HG03457 (cell line): Measurements from ENCODE around the gene FZD10.

Experiments used
- ATAC-seq: cut with Tn5 transposase; IDR thresholded peaks from one replicate; pipeline ENCODE4 v1.9.1; 2021; ENCODE audit warnings: moderate number of reproducible peaks; ENCODE audit not compliant: unreplicated experiment

Gene FZD10

DNA sequence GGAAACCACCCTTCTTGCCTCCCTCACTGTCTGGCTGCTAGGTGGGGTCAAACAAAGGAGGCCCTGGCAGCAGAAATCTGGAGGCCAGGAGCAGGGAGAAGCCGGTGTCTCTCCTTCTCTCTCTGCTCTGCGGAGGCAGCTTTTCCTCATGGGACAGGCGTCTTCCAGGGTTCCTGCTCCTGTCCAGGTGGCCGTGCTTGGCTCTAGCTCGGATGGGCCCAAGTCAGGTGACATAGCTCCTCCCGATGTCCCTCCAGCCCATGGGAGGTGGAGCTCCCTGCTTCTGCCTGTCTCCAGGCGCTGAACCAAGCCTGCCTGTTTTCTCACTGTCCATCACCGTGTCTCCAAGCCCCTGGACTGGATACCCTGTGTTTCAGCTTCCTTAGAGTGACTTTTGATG, 30.5 kb upstream of the FZD10 start:
- ATAC-seq = no peak

DNA sequence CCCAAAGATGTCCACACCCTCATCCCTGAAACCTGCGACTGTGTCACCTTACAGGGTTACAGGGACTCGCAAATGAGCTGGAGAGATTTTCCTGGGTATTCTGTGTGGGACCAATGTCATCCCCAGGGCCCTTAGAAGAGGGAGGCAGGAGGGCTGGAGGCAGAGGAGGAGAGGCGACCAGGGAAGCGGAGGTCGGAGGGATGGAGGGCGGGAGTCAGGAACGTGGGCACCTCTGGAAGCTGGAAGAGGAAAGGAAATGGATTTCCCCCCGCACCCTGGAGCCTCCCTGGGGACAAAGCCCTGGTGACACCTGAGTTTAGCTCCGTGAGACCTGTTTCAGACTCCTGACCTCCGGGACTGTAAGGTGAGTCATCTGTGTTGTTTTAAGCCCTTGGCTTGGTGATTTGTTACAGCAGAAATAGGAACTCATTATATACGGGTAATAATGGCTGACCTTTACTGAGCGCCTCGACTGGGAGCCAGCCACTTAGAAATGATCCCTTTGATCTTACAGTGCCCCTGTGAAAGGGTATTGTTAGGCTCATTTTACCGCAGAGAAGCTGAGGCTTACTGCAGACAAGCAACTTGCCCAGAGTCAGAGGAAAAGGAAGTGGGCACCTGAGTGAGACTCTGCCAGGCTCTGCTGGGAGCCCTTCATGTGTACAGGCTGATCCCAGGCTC, 29.3 kb upstream of the FZD10 start:
- no peak for ATAC-seq

DNA sequence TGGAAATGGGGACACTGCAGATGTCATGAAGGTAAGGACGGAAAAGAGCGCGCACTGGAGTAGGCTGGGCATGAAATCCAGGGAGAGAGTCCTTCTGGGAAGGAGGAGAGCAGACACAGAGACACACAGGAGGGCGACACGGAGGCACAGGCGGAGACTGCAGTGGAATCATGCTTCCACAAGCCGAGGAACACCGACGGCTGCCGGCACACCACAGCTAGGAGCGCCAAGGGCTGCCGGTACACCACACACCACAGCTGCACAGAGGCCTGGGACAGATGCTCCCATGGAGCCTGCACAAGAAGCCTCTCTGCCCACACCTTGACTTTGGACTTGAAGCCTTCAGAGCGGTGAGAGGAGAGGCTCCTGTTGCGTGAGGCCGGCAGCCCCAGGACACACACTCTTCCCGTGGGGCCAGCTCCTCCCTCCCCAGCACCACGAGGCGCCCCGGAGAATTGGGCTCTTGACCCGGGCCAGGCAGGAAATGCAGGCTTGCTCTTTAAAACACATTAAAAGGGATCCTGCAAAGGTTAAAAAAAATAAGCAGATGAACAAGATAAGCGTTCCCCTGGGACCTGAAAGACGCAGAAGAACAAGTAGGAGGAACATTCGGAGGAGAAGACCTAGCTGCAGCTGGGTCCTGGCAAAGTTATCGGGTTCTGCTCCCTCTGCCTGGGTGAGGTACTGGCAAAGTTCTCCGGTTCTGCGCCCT, 28.3 kb upstream of the FZD10 start:
- ATAC-seq = no peak

DNA sequence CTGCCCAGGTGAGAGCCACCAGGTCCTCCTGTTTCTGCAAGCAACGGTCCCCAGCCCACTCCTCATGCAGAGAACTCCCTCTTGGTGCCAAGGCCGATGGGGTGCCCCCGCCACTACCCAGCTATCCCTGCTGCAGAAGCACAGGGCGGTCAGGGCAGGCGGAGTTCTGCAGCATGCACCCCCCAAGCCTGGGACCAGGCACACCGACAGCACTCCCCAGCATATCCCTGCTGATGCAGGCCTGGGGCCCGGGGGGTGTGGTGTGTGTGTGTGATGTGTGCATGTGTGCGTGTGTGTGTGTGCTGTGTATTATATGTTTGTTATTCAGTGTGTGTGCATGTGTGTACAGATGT, 27.7 kb upstream of the FZD10 start:
- ATAC-seq = no peak

DNA sequence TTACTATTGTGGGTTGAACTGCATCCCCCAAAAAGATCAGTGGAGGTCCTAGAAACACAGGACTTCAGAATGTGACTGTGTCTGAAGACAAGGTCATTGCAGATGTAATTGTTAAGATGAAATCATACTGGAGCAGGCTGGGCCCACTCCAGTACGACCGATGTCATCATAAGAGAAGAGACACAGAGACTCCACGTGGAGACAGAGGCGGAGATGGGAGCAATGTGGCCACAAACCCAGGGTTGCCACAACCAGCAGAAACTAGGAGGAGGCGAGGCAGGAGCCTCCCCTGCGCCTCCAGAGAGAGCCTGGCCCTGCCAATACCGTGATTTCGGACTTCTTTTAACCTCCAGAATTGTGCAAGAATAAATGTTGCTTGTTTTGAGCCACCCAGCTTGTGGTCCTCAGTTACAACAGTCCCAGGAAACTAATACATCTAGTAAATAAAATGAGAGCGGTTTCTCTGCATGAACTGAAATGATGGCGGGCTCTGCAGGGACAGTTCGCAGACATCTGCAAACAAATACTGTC, 25.7 kb upstream of the FZD10 start:
- ATAC-seq = no peak

DNA sequence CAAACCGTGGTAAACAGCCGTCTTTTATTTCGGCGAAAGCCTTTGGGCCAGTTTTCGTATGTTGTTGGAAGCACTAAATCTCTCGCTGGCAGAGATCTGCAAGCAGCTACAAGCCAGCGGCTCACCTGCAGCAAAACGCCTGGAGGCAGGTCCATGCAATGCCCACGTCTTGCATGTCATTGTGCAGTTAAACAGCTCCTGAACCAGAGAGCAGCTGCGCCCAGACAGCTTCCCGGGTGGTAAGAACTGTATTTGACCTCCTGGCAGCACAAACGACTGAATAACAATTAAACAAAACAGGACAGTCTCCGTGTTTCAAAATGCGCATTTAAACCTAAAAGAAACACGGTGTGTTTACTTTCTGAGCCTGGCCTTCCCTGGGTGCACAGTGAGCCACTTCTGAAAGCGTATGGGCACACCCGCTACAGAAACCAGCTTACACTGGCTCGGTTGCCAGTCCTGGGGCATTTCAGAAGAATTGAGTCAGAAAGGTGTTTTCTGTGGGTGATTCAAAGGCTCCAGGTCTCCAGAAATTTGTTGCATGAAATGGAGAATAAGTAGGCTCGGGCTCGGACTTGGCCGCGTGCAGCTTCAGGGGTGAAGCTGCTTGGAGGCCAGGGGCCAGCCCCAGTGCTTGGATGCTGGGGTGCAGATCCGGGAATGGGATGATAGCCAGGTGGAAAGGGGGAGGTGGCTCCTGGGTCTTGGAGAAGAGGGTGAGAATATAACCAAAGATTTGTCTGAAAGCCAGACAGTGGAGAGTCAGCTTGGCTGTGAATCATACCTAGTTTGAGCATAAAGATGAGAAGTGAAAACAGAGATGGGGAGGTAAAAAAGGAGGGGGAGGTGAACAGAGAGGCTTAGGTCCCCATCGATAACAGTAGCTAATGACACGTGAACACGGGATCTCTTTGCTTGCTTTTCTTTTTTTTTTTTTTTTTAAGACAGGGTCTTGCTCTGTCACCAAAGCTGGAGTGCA, 24.9 kb upstream of the FZD10 start:
- ATAC-seq = no peak

DNA sequence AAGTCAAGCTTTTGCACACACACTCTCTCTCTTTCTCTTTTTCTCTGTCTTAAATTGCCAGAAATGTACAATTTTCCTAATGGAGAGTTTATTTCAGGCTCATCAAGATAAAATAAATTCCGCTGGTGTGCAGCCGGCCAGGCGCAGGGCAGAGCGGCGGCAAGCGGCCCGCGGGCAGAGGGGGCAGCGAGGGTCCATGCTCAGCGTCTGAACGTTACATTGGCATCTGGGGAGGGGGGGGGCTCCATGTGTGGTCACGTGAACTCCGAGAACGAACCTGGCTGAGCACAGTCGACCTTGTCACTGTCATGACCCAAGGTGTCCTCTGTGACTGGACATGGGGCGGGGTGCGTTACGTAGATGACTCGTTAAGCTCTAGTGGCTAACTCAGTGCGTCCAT, 23.8 kb upstream of the FZD10 start:
- ATAC-seq = no peak

DNA sequence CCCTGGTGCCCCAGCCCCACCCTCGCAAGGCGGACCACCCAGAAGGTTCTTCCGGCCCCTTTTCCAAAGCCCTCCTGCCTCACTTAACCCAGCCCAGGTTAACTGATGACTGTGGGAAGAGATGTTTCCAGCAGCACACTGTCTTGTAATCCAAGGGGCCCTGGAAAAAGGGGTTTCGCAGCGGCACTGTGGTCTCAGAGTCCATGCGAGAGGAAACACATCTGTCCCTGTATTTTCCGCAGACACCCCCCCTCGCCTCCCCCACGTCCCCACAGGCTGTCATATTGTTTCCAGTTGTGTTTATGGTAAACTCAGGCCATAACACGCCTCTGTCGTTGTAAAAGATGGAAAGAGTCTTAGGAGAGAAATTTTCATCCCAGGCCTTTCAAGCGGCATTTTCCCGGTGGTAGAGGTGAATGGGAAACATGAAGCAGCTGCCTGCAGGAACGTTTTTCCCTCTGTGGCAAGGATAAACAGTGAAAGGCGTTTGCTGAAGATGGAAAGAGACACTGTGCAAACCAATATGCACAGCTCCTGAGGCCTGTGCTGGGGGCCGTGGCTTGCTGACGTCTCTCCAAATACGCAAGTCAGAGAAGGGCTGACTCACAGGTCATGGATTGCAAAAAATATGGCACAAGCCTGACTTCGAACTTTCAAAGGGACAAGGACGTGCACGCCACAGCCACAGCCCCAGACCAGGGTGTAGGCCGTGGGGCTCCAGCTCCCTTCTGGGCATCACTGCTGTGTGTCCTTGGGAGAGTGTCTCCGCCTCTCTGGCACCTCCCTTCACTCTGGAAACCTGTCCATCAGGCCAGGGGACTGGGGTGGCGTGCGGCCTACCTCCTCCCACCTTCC, 22.5 kb upstream of the FZD10 start:
- ATAC-seq = no peak

DNA sequence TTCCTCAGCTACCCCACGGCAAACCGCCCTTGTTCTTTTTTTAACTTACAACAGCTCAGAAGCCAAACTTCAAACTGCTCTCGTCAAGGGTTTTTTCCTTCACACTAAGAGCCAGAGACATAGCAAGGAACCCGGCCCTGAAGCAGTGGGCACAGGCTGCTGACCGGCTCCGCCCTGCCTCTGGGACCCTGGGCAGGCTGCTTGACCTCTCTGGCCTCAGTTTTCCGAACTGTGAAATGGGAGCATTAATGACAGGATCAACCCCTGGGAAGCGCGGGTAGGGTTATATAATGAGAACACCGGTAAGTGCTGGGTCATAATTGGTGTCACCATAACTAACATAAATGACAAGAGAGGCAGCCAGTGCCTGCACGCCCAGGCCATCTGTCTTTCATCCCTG, 21.2 kb upstream of the FZD10 start:
- no peak for ATAC-seq

DNA sequence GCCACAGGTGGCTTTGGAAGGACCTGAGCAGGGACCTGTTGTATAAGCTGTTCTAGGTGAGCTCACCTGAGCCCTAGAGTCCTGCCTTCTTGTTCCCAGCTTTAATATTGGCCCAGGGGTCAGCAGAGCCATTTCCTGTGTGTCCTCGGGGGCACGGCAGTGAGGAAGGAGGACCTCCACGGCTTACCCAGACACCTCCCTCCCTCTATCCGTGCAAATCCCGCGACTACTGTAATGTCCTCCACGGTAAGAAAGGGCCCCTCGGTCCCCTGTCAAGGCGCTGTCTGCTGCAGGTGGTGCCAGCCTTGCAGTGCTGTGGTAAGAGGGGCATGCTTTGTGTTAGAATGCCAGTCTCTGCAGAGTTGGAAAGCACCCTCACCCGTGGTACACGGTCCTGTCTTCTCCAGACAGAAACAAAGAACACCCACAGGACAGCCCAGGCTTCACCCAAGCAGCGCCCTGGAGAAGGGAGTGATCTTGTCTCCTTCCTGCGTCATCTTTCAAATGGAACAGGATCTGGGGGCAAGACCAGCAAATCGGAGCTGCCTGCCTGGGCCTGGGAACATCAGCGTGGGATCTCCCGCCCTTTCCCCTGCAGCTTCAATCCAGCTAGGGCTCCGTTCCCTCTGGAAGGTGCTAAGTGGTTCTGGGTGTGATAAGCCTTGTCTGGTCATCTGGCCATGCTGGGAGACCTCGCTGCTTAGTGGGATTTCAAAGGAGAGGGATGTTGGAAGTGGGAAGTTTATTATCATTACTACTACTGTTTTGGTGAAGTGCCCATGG, 20.2 kb upstream of the FZD10 start:
- no peak for ATAC-seq

DNA sequence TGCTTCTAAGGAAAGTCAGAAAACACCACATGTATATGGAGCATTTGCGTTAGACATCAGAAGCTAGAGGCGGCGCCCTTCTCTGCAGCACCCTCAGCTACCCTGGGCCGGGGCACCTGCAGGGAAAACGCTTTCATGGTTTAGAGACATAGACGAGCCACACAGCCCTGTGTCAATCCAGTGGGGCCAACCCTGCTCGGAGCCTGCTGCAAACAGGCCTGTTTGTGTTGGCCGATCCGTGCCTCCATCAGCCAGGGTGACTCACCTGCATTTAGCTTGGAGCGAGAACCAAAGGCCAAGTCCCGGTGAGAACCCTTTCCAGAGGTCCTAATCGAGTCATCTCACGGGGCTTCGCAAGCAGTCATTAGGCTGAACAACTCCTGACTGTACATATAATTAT, 19.5 kb upstream of the FZD10 start:
- ATAC-seq = no peak

DNA sequence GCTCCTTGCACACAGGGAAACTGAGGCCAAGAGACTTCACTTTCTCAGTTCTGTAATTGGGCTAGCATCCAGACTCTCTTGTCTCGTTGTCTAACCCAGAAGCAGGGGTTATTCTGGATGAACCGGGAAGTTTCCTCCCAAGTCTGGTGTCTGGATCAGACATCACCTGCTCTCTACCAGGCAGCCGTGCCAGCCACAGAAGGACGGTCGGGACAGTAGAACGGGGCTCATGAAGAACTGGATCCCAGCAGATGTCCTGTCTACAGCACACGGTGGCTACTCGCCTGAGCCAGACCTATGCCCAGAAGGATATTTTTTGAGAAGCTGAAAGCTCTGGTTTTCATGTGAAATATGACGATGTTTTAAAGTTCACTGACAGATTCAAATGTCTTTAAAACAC, 19.1 kb upstream of the FZD10 start:
- no peak for ATAC-seq

DNA sequence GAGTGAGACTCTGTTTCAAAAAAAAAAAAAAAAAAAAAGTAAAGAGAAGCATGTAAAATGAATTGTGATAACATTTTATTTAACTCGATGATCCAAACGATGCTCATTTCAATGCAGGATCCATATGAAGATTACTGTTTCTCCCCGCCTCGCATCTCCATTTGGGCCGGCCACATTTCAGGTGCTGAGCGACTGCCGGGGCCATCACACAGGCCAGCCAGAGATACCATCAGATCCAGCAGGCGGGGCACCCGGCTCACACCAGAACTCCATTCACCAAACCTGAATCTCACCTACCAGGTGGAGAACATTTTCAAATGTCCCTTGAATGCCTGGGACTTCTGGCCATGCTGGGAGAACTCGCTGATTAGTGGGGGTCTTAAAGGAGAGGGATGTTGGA, 18.0 kb upstream of the FZD10 start:
- no peak for ATAC-seq

DNA sequence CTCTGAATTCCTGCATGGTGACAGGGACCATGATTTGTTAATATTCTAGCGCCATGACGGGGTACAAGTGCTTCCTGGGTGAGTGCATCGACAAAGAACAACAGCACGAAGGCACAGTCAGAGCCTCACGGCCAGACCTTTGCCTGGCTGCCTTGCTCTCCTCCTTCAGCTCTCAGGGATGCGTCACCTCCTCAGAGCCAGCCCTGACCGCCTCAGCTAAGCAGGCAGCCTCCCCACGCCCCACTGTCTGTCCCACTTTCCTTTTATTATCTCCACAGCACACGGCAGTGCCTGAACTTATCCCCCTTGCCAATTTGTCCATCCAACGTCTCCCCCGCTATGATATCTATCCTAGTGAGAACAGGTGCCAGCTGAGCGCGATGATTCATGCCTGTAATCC, 16.5 kb upstream of the FZD10 start:
- no peak for ATAC-seq

DNA sequence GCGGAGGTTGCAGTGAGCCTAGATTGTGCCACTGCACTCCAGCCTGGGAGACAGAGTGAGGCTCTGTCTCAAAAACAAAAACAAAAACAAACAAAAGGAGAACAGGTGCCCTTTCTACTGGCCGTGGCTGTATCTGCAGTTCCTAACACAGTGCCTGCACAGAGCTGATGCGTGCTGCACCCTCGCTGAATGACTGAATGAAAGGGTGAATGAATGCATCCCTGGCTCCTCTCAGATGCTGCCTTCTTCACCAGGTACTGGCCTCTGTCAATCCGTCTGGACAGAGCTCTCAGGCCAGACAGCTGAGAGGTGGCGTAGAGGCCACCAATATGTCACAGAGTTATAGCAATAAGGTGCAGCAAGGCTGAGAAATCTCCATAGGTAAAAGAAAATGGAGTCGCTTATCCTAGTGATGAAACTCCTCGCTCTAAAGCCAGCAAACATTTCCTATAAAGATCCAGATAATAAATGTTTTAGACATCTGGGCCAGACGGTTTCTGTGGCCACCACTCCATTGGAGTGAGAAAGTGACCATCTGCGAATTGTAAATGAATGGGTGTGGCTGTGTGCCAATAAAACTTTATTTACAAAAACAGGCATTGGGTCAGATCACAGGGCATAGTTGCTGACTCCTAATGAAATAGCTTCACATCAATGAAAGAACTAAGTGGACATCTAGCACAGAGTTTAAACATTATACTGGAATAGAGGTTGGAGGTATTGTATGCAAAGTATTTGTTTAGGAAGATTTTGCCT, 15.9 kb upstream of the FZD10 start:
- no peak for ATAC-seq

DNA sequence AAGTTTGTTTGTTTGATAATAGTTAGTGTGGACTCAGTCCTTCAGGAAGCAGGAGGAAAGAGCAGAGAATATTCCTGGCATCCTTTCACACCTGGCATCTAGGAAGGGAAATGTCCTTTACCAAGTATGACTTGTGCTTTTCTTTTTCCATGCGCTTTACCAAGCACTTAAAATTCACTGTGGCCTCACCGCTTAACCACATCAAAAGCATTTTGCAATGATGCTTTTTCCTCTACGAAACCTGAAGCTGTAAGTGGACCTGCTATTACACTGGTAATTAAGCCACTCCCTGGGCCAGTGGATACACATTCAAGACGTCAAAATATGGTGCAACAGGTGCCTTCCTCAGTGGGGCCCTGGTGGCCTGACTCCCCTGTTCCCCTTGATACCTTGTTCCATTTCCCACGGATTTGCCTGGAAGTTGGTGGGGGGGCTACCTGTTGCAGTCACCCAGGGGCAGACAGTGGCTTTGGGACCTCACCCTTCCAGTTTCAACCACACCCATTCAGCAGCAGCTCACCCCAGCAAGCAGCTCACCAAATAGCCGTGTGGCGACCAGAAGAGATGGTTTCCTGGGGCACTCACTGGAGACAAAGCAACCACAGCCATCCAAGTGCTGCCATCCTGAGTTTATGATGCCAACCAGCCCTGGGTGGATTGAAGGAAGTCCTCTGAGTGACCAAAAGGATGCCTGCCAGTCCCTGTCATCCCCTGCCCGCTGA, 14.2 kb upstream of the FZD10 start:
- no peak for ATAC-seq

DNA sequence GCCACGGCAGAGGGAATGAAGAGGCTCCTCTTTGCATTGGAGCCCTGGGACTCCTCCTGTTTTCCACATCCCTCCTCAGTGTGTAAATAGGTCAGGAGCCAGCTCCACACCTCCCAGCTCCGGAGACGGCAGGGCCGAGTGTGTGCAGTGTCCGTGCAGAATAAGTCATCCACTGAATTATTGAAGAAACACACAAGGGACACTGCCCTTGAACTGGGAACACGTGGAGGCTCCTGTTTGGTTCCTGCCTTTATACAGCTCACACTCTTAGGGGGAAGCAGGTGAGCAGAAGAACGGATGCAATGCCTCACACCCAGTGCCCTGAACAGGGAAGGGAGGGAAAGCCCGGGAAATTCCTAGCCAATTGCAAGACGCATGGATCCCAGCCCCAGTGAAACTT, 10.4 kb upstream of the FZD10 start:
- ATAC-seq = no peak

DNA sequence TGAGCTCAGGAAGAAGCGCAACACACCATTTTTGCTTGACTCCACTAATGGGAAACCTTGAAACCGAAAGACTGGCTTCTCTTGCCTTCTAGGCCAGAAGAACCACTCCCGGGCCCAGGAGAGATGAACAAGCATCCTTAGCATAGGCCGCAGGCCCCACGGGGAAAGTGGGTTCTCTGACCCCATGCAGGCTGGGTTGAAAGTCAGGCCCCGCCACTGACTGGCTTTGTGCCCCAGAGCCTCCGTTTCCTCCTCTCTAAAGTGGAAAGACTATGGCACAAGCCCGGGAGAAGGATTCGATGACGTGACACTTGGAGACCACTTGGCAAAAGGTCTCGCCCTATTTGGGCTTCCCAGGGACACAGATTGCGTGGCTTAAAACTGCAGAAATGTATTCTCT, 9.9 kb upstream of the FZD10 start:
- ATAC-seq = no peak

DNA sequence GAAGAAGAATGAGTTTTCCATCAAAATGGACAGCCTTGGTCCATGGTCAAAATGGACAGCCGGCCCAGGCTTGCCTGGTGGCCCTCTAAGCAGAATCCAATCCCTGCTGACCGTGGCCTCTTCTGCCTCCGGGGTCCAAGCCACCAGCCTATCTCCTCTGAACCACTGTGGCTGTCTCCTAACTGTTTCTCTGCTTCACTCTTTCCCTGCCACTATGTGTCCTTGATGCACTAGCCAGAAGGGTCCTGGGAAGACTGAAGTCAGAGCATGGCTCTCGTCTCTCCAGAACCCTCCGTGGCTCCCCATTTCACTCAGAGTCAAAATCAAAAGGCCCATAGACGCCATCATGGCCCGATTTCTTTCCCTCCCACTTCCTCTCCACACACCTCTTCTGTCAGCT, 8.5 kb upstream of the FZD10 start:
- ATAC-seq = no peak
